HepG2 (cell line): Measurements from ENCODE around the gene PMM2. TPM values are rescaled to one million over a fixed set of nuclear protein-coding genes. Genes with fewer than 3 reads are reported as not detected.

Source experiments
- CCDC6 ChIP-seq: sonication (generic); formaldehyde crosslinking; IDR thresholded peaks from 2 replicates; pipeline ENCODE4 v1.8.1; 2022; ENCODE audit warnings: mild to moderate bottlenecking, missing genetic modification reagents, moderate library complexity
- GMEB2 ChIP-seq: IDR thresholded peaks from 2 replicates; pipeline ENCODE4 v1.6.1; 2016; ENCODE audit warnings: missing biosample characterization, missing genetic modification reagents, low read depth
- JUNB ChIP-seq: sonication (generic); formaldehyde crosslinking; IDR thresholded peaks from 2 replicates; pipeline ENCODE4 v1.8.0; 2022; ENCODE audit warnings: missing genetic modification reagents, mild to moderate bottlenecking, borderline replicate concordance
- MAFK ChIP-seq, 2 experiments: IDR thresholded peaks in 1 of 2; conservative IDR thresholded peaks in 1 of 2; 2 replicates each; pipeline ENCODE4 v1.6.1; 2011; ENCODE audit warnings: improper control_type of control experiment in 2 of 2, low read length in 2 of 2
- NFRKB ChIP-seq: fragments of 450-650 bp; IDR thresholded peaks from 2 replicates; pipeline ENCODE4 v1.6.1; 2017
- SMARCC2 ChIP-seq: fragments of 450-650 bp; IDR thresholded peaks from 2 replicates; pipeline ENCODE4 v1.6.1; 2017; ENCODE audit warnings: antibody characterized with exemption, mild to moderate bottlenecking
- ZBTB20 ChIP-seq: sonication (generic); formaldehyde crosslinking; IDR thresholded peaks from 2 replicates; pipeline ENCODE4 v1.8.1; 2023; ENCODE audit warnings: missing genetic modification reagents, low read depth, mild to moderate bottlenecking, borderline replicate concordance
- ZFP1 ChIP-seq: IDR thresholded peaks from 2 replicates; pipeline ENCODE4 v1.6.1; 2016
- ZFP82 ChIP-seq: sonication (generic); formaldehyde crosslinking; IDR thresholded peaks from 2 replicates; pipeline ENCODE4 v1.5.1; 2020; ENCODE audit warnings: mild to moderate bottlenecking, missing genetic modification reagents, borderline replicate concordance
- ZNF530 ChIP-seq: sonication (generic); formaldehyde crosslinking; IDR thresholded peaks from 2 replicates; pipeline ENCODE4 v1.5.0; 2020; ENCODE audit warnings: low read depth, mild to moderate bottlenecking, missing genetic modification reagents
- ZNF609 ChIP-seq: sonication (generic); formaldehyde crosslinking; IDR thresholded peaks from 2 replicates; pipeline ENCODE4 v1.4.0; 2020; ENCODE audit warnings: mild to moderate bottlenecking, missing genetic modification reagents, borderline replicate concordance
- ZNF883 ChIP-seq: sonication (generic); formaldehyde crosslinking; IDR thresholded peaks from 2 replicates; pipeline ENCODE4 v1.5.1; 2020; ENCODE audit warnings: mild to moderate bottlenecking, missing genetic modification reagents; ENCODE audit errors: not compliant biosample characterization
- polyA plus RNA-seq, 8 experiments: library from polyadenylated mRNA; depleted of rRNA in 3 of 8; stranded (reverse) in 7 of 8; unstranded in 1 of 8; fragments of >200 nt; fragmentation: Illumina TruSeq in 4 of 8; extraction: Trizol in 4 of 8; gene quantifications; 2 replicates each; pipeline versions ENCODE4 v1.2.1 to v1.2.3, GENCODE V29; 2011 to 2016; ENCODE audit warnings: low read depth in 4 of 8, missing spikeins in 1 of 8, mixed read lengths in 1 of 8; ENCODE audit not compliant: insufficient read depth in 1 of 8
- total RNA-seq, 5 experiments: library from RNA; depleted of rRNA; stranded (reverse); fragments of >200 nt; fragmentation: Illumina TruSeq; extraction: Trizol; gene quantifications; 2 replicates each; pipeline ENCODE4 v1.2.3, GENCODE V29; 2016; ENCODE audit warnings: low read depth in 1 of 5
- TF ChIP-seq, protein P1 (sequence below): IDR thresholded peaks from 2 replicates; pipeline ENCODE4 v1.6.1; 2016; ENCODE audit warnings: low read depth, missing genetic modification reagents, missing compliant biosample characterization
- TF ChIP-seq, protein P2 (sequence below), 2 experiments: fragments of 450-650 bp in 1 of 2; sonication (generic) in 1 of 2; formaldehyde crosslinking; IDR thresholded peaks; 2 replicates each; pipeline versions ENCODE4 v1.5.0 to v1.8.0; 2020 to 2022; ENCODE audit warnings: mild to moderate bottlenecking in 1 of 2, missing genetic modification reagents in 1 of 2

The PMM2 gene
- total and polyA plus RNA-seq, 2 of the 13 experiments (the other 11 are each of a cell fraction or from before 2014, with no cell fraction given) = 52.2 to 93.7 TPM

- peak; percentile 67 for TF ChIP-seq ZNF609 (CRISPR knock-in tag)
- TF ChIP-seq ZNF530 (CRISPR knock-in tag) = no peak
- 0 out of 2 replicates have a peak, but pooled peaks have one; percentile 71 for TF ChIP-seq ZFP82 (CRISPR knock-in tag)
- TF ChIP-seq GMEB2 = 0 out of 2 replicates have a peak, but pooled peaks have one; percentile 45
- TF ChIP-seq JUNB (CRISPR knock-in tag) = no peak
- TF ChIP-seq, protein P1, sequence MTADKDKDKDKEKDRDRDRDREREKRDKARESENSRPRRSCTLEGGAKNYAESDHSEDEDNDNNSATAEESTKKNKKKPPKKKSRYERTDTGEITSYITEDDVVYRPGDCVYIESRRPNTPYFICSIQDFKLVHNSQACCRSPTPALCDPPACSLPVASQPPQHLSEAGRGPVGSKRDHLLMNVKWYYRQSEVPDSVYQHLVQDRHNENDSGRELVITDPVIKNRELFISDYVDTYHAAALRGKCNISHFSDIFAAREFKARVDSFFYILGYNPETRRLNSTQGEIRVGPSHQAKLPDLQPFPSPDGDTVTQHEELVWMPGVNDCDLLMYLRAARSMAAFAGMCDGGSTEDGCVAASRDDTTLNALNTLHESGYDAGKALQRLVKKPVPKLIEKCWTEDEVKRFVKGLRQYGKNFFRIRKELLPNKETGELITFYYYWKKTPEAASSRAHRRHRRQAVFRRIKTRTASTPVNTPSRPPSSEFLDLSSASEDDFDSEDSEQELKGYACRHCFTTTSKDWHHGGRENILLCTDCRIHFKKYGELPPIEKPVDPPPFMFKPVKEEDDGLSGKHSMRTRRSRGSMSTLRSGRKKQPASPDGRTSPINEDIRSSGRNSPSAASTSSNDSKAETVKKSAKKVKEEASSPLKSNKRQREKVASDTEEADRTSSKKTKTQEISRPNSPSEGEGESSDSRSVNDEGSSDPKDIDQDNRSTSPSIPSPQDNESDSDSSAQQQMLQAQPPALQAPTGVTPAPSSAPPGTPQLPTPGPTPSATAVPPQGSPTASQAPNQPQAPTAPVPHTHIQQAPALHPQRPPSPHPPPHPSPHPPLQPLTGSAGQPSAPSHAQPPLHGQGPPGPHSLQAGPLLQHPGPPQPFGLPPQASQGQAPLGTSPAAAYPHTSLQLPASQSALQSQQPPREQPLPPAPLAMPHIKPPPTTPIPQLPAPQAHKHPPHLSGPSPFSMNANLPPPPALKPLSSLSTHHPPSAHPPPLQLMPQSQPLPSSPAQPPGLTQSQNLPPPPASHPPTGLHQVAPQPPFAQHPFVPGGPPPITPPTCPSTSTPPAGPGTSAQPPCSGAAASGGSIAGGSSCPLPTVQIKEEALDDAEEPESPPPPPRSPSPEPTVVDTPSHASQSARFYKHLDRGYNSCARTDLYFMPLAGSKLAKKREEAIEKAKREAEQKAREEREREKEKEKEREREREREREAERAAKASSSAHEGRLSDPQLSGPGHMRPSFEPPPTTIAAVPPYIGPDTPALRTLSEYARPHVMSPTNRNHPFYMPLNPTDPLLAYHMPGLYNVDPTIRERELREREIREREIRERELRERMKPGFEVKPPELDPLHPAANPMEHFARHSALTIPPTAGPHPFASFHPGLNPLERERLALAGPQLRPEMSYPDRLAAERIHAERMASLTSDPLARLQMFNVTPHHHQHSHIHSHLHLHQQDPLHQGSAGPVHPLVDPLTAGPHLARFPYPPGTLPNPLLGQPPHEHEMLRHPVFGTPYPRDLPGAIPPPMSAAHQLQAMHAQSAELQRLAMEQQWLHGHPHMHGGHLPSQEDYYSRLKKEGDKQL (CRISPR knock-in tag) = peak; percentile 58; the same call in 1 of the 2 replicates
- no peak for TF ChIP-seq SMARCC2
- peak; percentile 52 for TF ChIP-seq ZNF883 (CRISPR knock-in tag)
- TF ChIP-seq, protein P2, sequence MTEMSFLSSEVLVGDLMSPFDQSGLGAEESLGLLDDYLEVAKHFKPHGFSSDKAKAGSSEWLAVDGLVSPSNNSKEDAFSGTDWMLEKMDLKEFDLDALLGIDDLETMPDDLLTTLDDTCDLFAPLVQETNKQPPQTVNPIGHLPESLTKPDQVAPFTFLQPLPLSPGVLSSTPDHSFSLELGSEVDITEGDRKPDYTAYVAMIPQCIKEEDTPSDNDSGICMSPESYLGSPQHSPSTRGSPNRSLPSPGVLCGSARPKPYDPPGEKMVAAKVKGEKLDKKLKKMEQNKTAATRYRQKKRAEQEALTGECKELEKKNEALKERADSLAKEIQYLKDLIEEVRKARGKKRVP (CRISPR knock-in tag; IDR thresholded peaks at IDR 0.05) = peak in 1 of 2 experiments; percentile 75; a peak in 2 of 4 replicates
- TF ChIP-seq ZBTB20 = peak; percentile 84
- TF ChIP-seq CCDC6 (CRISPR knock-in tag) = no peak
- TF ChIP-seq NFRKB = no peak
- TF ChIP-seq ZFP1 (CRISPR knock-in tag) = peak; percentile 89; the same call in 1 of the 2 replicates
- TF ChIP-seq MAFK (conservative IDR thresholded peaks at IDR 0.05 in 1 of 2, IDR thresholded peaks at IDR 0.05 in 1 of 2; ENCODE audit: low read length in 2 of 2) = no peak
These were observed 62.6 kb downstream of the PMM2 start (continued) for GRCh38 chr16:8859913-8860881.
